Kidney (tissue), 14 donors: ENCODE measurements around the gene JPH4. TPM values are rescaled to one million over a fixed set of nuclear protein-coding genes. Genes with fewer than 3 reads are reported as not detected.
A peak's percentile ranks its signal among the peaks of the same experiment; 100 is the strongest.

Source experiments
- DNase-seq, 5 donors: peaks; one replicate each; pipeline ENCODE4 v3.0.0-alpha.2; 2013 to 2020
- FAIRE-seq: peaks from 2 replicates; lab custom pipeline; 2012; peaks lifted over from hg19 to GRCh38; lab: Jason Lieb, UNC
- H3K27ac ChIP-seq, 2 donors: one replicate each; pipeline ENCODE4 v1.7.0; 2013; ENCODE audit warnings: low read depth in 2 of 2, low read length in 2 of 2, inconsistent platforms in 1 of 2
- H3K27me3 ChIP-seq: one replicate; pipeline ENCODE4 v1.7.1; 2013; ENCODE audit warnings: low read length, inconsistent platforms; ENCODE audit not compliant: control insufficient read depth, insufficient read depth
- H3K36me3 ChIP-seq, 3 donors: one replicate each; pipeline versions ENCODE4 v1.7.0 to v1.7.1; 2013; ENCODE audit warnings: low read length in 3 of 3, control low read depth in 1 of 3, inconsistent platforms in 1 of 3; ENCODE audit not compliant: insufficient read depth in 3 of 3, control insufficient read depth in 2 of 3
- H3K4me1 ChIP-seq, 3 donors: one replicate each; pipeline versions ENCODE4 v1.7.0 to v1.7.1; 2013; ENCODE audit warnings: low read length in 3 of 3, inconsistent platforms in 1 of 3, low read depth in 1 of 3; ENCODE audit not compliant: control insufficient read depth in 2 of 3, insufficient read depth in 2 of 3
- H3K4me3 ChIP-seq, 3 donors: one replicate each; pipeline versions ENCODE4 v1.7.0 to v1.8.1; 2013; ENCODE audit warnings: low read length in 3 of 3, control low read depth in 1 of 3, inconsistent platforms in 1 of 3
- H3K9ac ChIP-seq, 3 donors: one replicate each; pipeline versions ENCODE4 v1.7.0 to v1.7.1; 2013; ENCODE audit warnings: low read length in 3 of 3, control low read depth in 1 of 3, inconsistent platforms in 1 of 3
- H3K9me3 ChIP-seq, 3 donors: one replicate each; pipeline versions ENCODE4 v1.7.0 to v1.7.1; 2013; ENCODE audit warnings: low read length in 3 of 3, control low read depth in 1 of 3, inconsistent platforms in 1 of 3; ENCODE audit not compliant: control insufficient read depth in 2 of 3, insufficient read depth in 1 of 3
- intact Hi-C: fragments of 100-400 bp; cut with DNase I; formaldehyde crosslinking; loops from one replicate; pipeline ENCODE4 v1.11.1; 2022
- polyA plus RNA-seq: library from polyadenylated mRNA; stranded (reverse); fragments of 350-450 nt; fragmentation: Illumina TruSeq; extraction: RNeasy Lipid Tissue Mini Kit (QIAGEN cat#74804); gene quantifications from one replicate; pipeline ENCODE4 v1.2.3, GENCODE V29; 2014; ENCODE audit warnings: low read depth, low replicate concordance; ENCODE audit not compliant: insufficient read depth
- total RNA-seq: library from RNA; stranded (reverse); fragmentation: NEBNext Ultra II Directional; extraction: Animal tissue kit (Norgen Biotek cat#: 25700); gene quantifications from one replicate; pipeline ENCODE4 v1.2.1, GENCODE V29; 2021
- TF ChIP-seq, protein P1 (sequence below): IDR thresholded peaks from 3 replicates; pipeline ENCODE4 v1.5.1; 2012; ENCODE audit warnings: mild to moderate bottlenecking, moderate library complexity, borderline replicate concordance; ENCODE audit not compliant: insufficient read depth; ENCODE audit errors: extremely low read depth
- donor health status: control.
- donor health status: control.
- donor health status: control.
- donor health status: control.
- donor health status: control.
- donor health status: DM: yes; HTN: yes; CAD: no.
- donor health status: Normal renal cell carcinoma (clear cell type).

Gene JPH4
- total and polyA plus RNA-seq, 2 donors from 2014 or later, result 3.6 to 7.0 TPM

DNA sequence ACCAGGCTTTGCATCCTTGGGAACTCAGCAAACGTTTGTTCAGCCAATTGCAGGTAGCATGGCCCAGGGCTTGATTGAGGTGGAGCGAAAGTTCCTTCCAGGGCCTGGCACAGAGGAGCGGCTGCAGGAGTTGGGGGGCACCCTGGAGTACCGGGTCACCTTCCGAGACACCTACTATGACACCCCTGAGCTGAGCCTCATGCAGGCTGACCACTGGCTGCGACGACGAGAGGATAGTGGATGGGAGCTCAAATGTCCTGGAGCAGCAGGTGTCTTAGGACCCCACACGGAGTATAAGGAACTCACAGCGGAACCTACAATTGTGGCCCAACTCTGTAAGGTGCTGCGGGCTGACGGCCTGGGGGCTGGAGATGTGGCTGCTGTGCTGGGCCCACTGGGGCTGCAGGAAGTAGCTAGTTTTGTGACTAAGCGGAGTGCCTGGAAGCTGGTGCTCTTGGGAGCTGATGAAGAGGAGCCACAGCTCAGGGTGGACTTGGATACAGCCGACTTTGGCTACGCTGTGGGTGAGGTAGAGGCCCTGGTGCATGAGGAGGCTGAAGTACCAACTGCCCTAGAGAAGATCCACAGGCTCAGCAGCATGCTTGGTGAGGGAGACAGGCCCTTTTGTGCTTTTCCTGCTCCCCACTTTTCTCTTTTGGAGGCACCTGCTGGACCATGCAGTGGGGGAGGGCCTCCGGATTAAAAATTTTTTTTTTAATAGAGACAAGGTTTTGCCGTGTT is 21.7 kb downstream of the JPH4 start:
- intact Hi-C loops, result no loop called here
- Histone ChIP-seq H3K36me3 (peaks cover 2 to 13% (median 12%) of the 10 kb centered on the region in 3 donors), H3K4me1 (peaks cover 0 to 18% (median 5%) of the 10 kb centered on the region in 3 donors), H3K27ac (peak overlapping the region; percentile 97 to 98), H3K4me3 (peak overlapping the region; percentile 56 to 88 (median 85)), H3K9me3 (no peaks in the 10 kb centered on the region), H3K9ac (peak overlapping the region; percentile 65 to 98 (median 89)), H3K27me3 (no peaks in the 10 kb centered on the region)
- DNase-seq (peak in 2 of 5 donors; percentile 40 to 74), FAIRE-seq (no peak)
- TF ChIP-seq, protein P1, sequence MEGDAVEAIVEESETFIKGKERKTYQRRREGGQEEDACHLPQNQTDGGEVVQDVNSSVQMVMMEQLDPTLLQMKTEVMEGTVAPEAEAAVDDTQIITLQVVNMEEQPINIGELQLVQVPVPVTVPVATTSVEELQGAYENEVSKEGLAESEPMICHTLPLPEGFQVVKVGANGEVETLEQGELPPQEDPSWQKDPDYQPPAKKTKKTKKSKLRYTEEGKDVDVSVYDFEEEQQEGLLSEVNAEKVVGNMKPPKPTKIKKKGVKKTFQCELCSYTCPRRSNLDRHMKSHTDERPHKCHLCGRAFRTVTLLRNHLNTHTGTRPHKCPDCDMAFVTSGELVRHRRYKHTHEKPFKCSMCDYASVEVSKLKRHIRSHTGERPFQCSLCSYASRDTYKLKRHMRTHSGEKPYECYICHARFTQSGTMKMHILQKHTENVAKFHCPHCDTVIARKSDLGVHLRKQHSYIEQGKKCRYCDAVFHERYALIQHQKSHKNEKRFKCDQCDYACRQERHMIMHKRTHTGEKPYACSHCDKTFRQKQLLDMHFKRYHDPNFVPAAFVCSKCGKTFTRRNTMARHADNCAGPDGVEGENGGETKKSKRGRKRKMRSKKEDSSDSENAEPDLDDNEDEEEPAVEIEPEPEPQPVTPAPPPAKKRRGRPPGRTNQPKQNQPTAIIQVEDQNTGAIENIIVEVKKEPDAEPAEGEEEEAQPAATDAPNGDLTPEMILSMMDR, result no peak

DNA sequence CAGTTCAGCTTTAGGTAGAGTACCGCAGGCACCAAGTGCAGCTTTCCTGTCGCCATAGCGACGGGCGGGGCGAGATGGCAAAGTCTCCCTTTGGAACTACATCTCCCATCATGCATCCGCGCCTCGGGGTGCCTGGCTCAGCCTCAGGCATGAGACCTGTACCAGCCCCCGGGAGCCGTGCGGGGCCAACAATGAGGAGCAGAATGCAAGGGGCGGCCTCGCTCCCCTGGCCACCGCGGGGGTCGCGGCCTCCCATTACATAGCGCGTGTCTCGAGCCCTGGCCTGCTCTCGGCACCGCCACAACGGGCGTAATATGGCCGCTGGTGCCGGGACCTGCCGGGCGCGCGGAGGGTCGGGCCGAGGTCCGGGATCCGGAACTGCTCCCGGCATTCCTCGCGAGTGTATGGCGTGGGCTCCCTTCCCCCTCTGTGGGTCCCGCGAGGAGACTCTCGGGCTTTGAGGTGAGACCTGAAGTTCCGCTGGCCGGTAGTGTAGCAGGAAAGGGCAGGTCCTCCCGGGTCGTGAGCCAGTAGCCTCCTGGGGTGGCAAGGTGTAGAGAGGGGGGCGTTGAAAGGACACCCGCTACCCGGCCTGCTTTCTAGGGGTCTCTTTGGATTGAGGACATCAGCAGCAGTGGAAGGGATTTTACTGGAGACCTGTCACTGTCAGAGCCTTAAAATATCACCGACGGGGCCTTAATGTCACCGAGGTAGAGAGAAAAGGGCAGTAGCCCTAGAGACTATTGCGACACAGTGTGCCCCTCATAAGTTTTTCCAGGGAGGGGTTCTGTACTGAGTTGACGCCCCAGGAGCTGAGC is 22.5 kb downstream of the JPH4 start, which contains the start of gene THTPA:
THTPA (plus strand) TSS at position 390 of the 818 bp plus-strand sequence. CDS start 487 bp downstream, outside the sequence.
- FAIRE-seq, result no peak
- peaks cover 0 to 18% (median 5%) of the 10 kb centered on the region in 3 donors for H3K4me1 ChIP-seq
- TF ChIP-seq, protein P1, result no peak
- peak; percentile 93 to 97 (median 95) for DNase-seq
- H3K4me3 ChIP-seq, result peak within 1 kb of the TSS; percentile 56 to 88 (median 85)
- peak within 1 kb of the TSS; percentile 65 to 98 (median 89) for H3K9ac ChIP-seq
- peak within 1 kb of the TSS; percentile 97 to 98 for H3K27ac ChIP-seq
- H3K9me3 ChIP-seq, result no peaks in the 10 kb centered on the region
- intact Hi-C loops, result no loop called here
- no peaks in the 10 kb centered on the region for H3K27me3 ChIP-seq
- peaks cover 2 to 11% (median 4%) of the 10 kb centered on the region in 3 donors for H3K36me3 ChIP-seq

DNA sequence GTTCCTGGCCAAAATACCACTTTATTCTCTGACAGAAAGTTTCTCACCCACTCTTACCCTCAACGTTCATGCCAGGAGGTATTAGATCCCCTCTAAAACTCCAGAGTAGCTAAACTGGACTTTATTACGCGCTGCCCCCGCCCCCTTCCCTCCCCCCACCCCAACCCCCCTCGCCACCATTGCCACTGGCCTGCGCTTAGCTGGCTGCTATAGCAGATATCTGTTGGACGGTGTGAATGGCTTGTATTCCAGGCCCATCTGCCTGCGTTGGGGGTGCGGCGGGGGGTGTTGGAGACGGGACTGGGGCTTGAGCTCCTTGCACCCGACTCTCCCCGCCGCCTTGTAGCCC is 23.1 kb downstream of the JPH4 start:
- Histone ChIP-seq H3K27ac (peak overlapping the region; percentile 97 to 98), H3K27me3 (peaks cover 1% of the 10 kb centered on the region), H3K36me3 (peaks cover 0 to 8% (median 2%) of the 10 kb centered on the region in 3 donors), H3K9me3 (no peaks in the 10 kb centered on the region), H3K4me1 (peaks cover 0 to 19% (median 5%) of the 10 kb centered on the region in 3 donors), H3K4me3 (peak overlapping the region; percentile 56 to 88 (median 85)), H3K9ac (peak overlapping the region; percentile 60 to 89 (median 65))
- intact Hi-C loops, result no loop called here
- FAIRE-seq, result no peak
- TF ChIP-seq, protein P1, result no peak
- DNase-seq, result no peak
